ENCODE results near the gene MRPL3. TPM values are rescaled to one million over a fixed set of nuclear protein-coding genes. Genes with fewer than 3 reads are reported as not detected.

MRPL3 gene
- total and polyA plus RNA-seq, 2 donors (not counting 1 experiment from before 2014, with no cell fraction given) = 80.1 to 141 TPM

GRCh38 chr3:131458653-131459052 lies 44.1 kb downstream of the MRPL3 start:
- no peak overlapping the region for H3K9ac ChIP-seq (ENCODE audit: insufficient read depth, low read length)
- no peaks in the 10 kb centered on the region for H3K9me3 ChIP-seq (ENCODE audit: control insufficient read depth, insufficient read depth, low read depth, low read length)
- H3K79me2 ChIP-seq (ENCODE audit: control insufficient read depth, insufficient read depth, low read length) = no peaks in the 10 kb centered on the region
- H2AFZ ChIP-seq (ENCODE audit: low read length) = no peak overlapping the region
- no peaks in the 10 kb centered on the region for H3K36me3 ChIP-seq (ENCODE audit: control insufficient read depth, insufficient read depth, low read length)
- H3K4me1 ChIP-seq (ENCODE audit: control insufficient read depth, extremely low read depth, insufficient read depth, low read length) = no peaks in the 10 kb centered on the region
- H3K27me3 ChIP-seq (ENCODE audit: control insufficient read depth, insufficient read depth, low read length) = no peaks in the 10 kb centered on the region
- no peak overlapping the region for H3K4me3 ChIP-seq (replicated peaks in 1 of 4; ENCODE audit: control extremely low read depth in 1 of 4, insufficient read depth in 1 of 4, low read depth in 3 of 4, low read length in 4 of 4)
- no peak overlapping the region for H3K27ac ChIP-seq (ENCODE audit: insufficient read depth, low read length)
- no peak overlapping the region for H3K4me2 ChIP-seq (ENCODE audit: extremely low read depth, insufficient read depth, low read length)
- H4K20me1 ChIP-seq (ENCODE audit: control insufficient read depth, extremely low read depth, insufficient read depth, low read length) = no peaks in the 10 kb centered on the region
- TF ChIP-seq CTCF (conservative IDR thresholded peaks at IDR 0.05 in 1 of 2, IDR thresholded peaks at IDR 0.05 in 1 of 2; ENCODE audit: low read depth in 1 of 2, low read length in 2 of 2) (no peak), EZH2 (IDR thresholded peaks at IDR 0.05; ENCODE audit: low read length, missing control alignments) (no peak)
- DNase-seq (ENCODE audit: low read depth in 2 of 2) = no peak

- no peaks in the 10 kb centered on the region for H4K20me1 ChIP-seq (ENCODE audit: control insufficient read depth, extremely low read depth, insufficient read depth, low read length)
- H3K27ac ChIP-seq (ENCODE audit: insufficient read depth, low read length) = no peak overlapping the region
- H3K9ac ChIP-seq (ENCODE audit: insufficient read depth, low read length) = no peak overlapping the region
- no peaks in the 10 kb centered on the region for H3K4me1 ChIP-seq (ENCODE audit: control insufficient read depth, extremely low read depth, insufficient read depth, low read length)
- no peaks in the 10 kb centered on the region for H3K9me3 ChIP-seq (ENCODE audit: control insufficient read depth, insufficient read depth, low read depth, low read length)
- no peak for DNase-seq (ENCODE audit: low read depth in 2 of 2)
- no peak overlapping the region for H3K4me2 ChIP-seq (ENCODE audit: extremely low read depth, insufficient read depth, low read length)
- no peaks in the 10 kb centered on the region for H3K79me2 ChIP-seq (ENCODE audit: control insufficient read depth, insufficient read depth, low read length)
- H2AFZ ChIP-seq (ENCODE audit: low read length) = no peak overlapping the region
- TF ChIP-seq EZH2 (IDR thresholded peaks at IDR 0.05; ENCODE audit: low read length, missing control alignments) (no peak), CTCF (conservative IDR thresholded peaks at IDR 0.05 in 1 of 2, IDR thresholded peaks at IDR 0.05 in 1 of 2; ENCODE audit: low read depth in 1 of 2, low read length in 2 of 2) (no peak)
- H3K36me3 ChIP-seq (ENCODE audit: control insufficient read depth, insufficient read depth, low read length) = no peaks in the 10 kb centered on the region
- no peak overlapping the region for H3K4me3 ChIP-seq (replicated peaks in 1 of 4; ENCODE audit: control extremely low read depth in 1 of 4, insufficient read depth in 1 of 4, low read depth in 3 of 4, low read length in 4 of 4)
- H3K27me3 ChIP-seq (ENCODE audit: control insufficient read depth, insufficient read depth, low read length) = no peaks in the 10 kb centered on the region
Measured at GRCh38 chr3:131457220-131457619, 45.6 kb downstream of the MRPL3 start.

- no peaks in the 10 kb centered on the region for H3K9me3 ChIP-seq (ENCODE audit: control insufficient read depth, insufficient read depth, low read depth, low read length)
- no peak overlapping the region for H3K4me3 ChIP-seq (replicated peaks in 1 of 4; ENCODE audit: control extremely low read depth in 1 of 4, insufficient read depth in 1 of 4, low read depth in 3 of 4, low read length in 4 of 4)
- no peak overlapping the region for H2AFZ ChIP-seq (ENCODE audit: low read length)
- H3K27ac ChIP-seq (ENCODE audit: insufficient read depth, low read length) = no peak overlapping the region
- no peaks in the 10 kb centered on the region for H4K20me1 ChIP-seq (ENCODE audit: control insufficient read depth, extremely low read depth, insufficient read depth, low read length)
- peak; percentile 55 to 64 for DNase-seq (ENCODE audit: low read depth in 2 of 2)
- H3K9ac ChIP-seq (ENCODE audit: insufficient read depth, low read length) = no peak overlapping the region
- no peaks in the 10 kb centered on the region for H3K79me2 ChIP-seq (ENCODE audit: control insufficient read depth, insufficient read depth, low read length)
- H3K4me2 ChIP-seq (ENCODE audit: extremely low read depth, insufficient read depth, low read length) = no peak overlapping the region
- no peak for TF ChIP-seq EZH2 (IDR thresholded peaks at IDR 0.05; ENCODE audit: low read length, missing control alignments)
- no peaks in the 10 kb centered on the region for H3K4me1 ChIP-seq (ENCODE audit: control insufficient read depth, extremely low read depth, insufficient read depth, low read length)
- H3K27me3 ChIP-seq (ENCODE audit: control insufficient read depth, insufficient read depth, low read length) = no peaks in the 10 kb centered on the region
- no peaks in the 10 kb centered on the region for H3K36me3 ChIP-seq (ENCODE audit: control insufficient read depth, insufficient read depth, low read length)
Measured at GRCh38 chr3:131454501-131454900, 48.3 kb downstream of the MRPL3 start.

All from fibroblast of lung (primary cell).